HepG2 (cell line): Measurements from ENCODE around the gene TBX6. TPM values are rescaled to one million over a fixed set of nuclear protein-coding genes. Genes with fewer than 3 reads are reported as not detected.

ENCODE experiments used
- ATAC-seq: fragments of 200-7000 bp; cut with Tn5 transposase; 3 replicates; pipeline ENCODE4 v1.9.1; 2020; ENCODE audit warnings: mild to moderate bottlenecking, moderate library complexity
- BruUV-seq: library from RNA; stranded (reverse); fragments of 400-500 nt; replicated peaks from 2 replicates; lab custom pipeline; 2021; lab: Mats Ljungman, UMichigan
- CTCF ChIA-PET: fragments of 300-600 bp; formaldehyde crosslinking; extraction: SDS; loops from one replicate; lab custom pipeline; 2021; ENCODE audit warnings: low total read pairs, inconsistent platforms, low intra/inter-chr PET ratio; lab: Yijun Ruan, JAX
- POLR2A ChIA-PET: fragments of 350-600 bp; sonication (Branson Sonifier 250); formaldehyde crosslinking; loops from one replicate; lab custom pipeline; 2020; ENCODE audit warnings: antibody characterized with exemption, inconsistent platforms; lab: Yijun Ruan, JAX
- DNase-seq: peaks from one replicate; pipeline ENCODE4 v3.0.0-alpha.2; 2015; ENCODE audit warnings: low spot score
- FAIRE-seq: peaks from 3 replicates; lab custom pipeline; 2011; peaks lifted over from hg19 to GRCh38; lab: Jason Lieb, UNC
- H2AFZ ChIP-seq: one replicate; pipeline ENCODE4 v1.6.1; 2011; ENCODE audit warnings: low read length, inconsistent platforms
- H3K27ac ChIP-seq: fragments of 300-600 bp; 3 replicates; pipeline ENCODE4 v1.8.0; 2011; ENCODE audit warnings: mixed run types, mild to moderate bottlenecking, mixed read lengths, low read length, inconsistent platforms; ENCODE audit not compliant: insufficient read depth; ENCODE audit errors: extremely low read length
- H3K27me3 ChIP-seq, 2 experiments: fragments of 200-600 bp in 1 of 2; 2 replicates in 1 of 2; 3 replicates in 1 of 2; pipeline versions ENCODE4 v1.6.0 to v1.8.0; 2011; ENCODE audit warnings: low read length in 2 of 2, mild to moderate bottlenecking in 2 of 2, moderate library complexity in 2 of 2, inconsistent platforms in 1 of 2; ENCODE audit not compliant: insufficient read depth in 2 of 2, control insufficient read depth in 1 of 2
- H3K36me3 ChIP-seq, 2 experiments: fragments of 200-600 bp in 1 of 2; replicated peaks in 1 of 2; 2 replicates in 1 of 2; 3 replicates in 1 of 2; pipeline versions ENCODE4 v1.5.1 to v1.8.0; 2011; ENCODE audit warnings: low read length in 2 of 2, inconsistent platforms in 1 of 2; ENCODE audit not compliant: insufficient read depth in 2 of 2, control insufficient read depth in 1 of 2
- H3K4me1 ChIP-seq: 2 replicates; pipeline ENCODE4 v1.5.1; 2012; ENCODE audit warnings: low read length, inconsistent platforms; ENCODE audit not compliant: insufficient read depth
- H3K4me2 ChIP-seq: 2 replicates; pipeline ENCODE4 v1.6.0; 2011; ENCODE audit warnings: low read depth, low read length, inconsistent platforms
- H3K4me3 ChIP-seq, 3 experiments: fragments of 200-600 bp in 1 of 3; sonication (generic), shearing (Covaris generic) in 1 of 3; replicated peaks in 1 of 3; 2 replicates each; pipeline ENCODE4 v1.5.1; 2011 to 2016; ENCODE audit warnings: low read length in 3 of 3, inconsistent platforms in 2 of 3, low read depth in 2 of 3, mild to moderate bottlenecking in 2 of 3, control low read depth in 1 of 3, mixed read lengths in 1 of 3; ENCODE audit not compliant: insufficient read depth in 1 of 3
- H3K79me2 ChIP-seq: one replicate; pipeline ENCODE4 v1.6.1; 2011; ENCODE audit warnings: low read length, inconsistent platforms; ENCODE audit not compliant: insufficient read depth
- H3K9ac ChIP-seq: 2 replicates; pipeline ENCODE4 v1.6.0; 2011; ENCODE audit warnings: mild to moderate bottlenecking, low read depth, low read length, inconsistent platforms; ENCODE audit not compliant: insufficient read depth
- H3K9me3 ChIP-seq: 2 replicates; pipeline ENCODE4 v1.5.1; 2012; ENCODE audit warnings: mild to moderate bottlenecking, low read length
- H4K20me1 ChIP-seq: 2 replicates; pipeline ENCODE4 v1.6.0; 2011; ENCODE audit warnings: inconsistent platforms, mild to moderate bottlenecking, low read length, moderate library complexity; ENCODE audit not compliant: insufficient read depth
- AFF4 ChIP-seq: sonication (generic); formaldehyde crosslinking; IDR thresholded peaks from 2 replicates; pipeline ENCODE4 v1.4.0; 2020; ENCODE audit warnings: missing genetic modification reagents
- MXI1 ChIP-seq: IDR thresholded peaks from 3 replicates; pipeline ENCODE4 v1.6.1; 2012; ENCODE audit warnings: low read depth, low read length, inconsistent platforms, borderline replicate concordance
- WGBS: methylation state at CpG from one replicate; pipeline ENCODE4 v1.1.6; 2017; ENCODE audit warnings: low lambda C conversion rate; 5-methylcytosine and 5-hydroxymethylcytosine counted together
- in situ Hi-C: cut with HindIII; loops from 2 replicates; pipeline ENCODE4 v1.10.0; 2017; ENCODE audit warnings: low pct_unique_long_range_greater_than_20kb; ENCODE audit not compliant: extremely low pct_ligation_motif_present
- intact Hi-C: fragments of 100-400 bp; cut with micrococcal nuclease; formaldehyde crosslinking; loops from one replicate; pipeline ENCODE4 v1.10.0; 2022; ENCODE audit not compliant: unreplicated experiment
- polyA plus RNA-seq, 8 experiments: library from polyadenylated mRNA; depleted of rRNA in 3 of 8; stranded (reverse) in 7 of 8; unstranded in 1 of 8; fragments of >200 nt; fragmentation: Illumina TruSeq in 4 of 8; extraction: Trizol in 4 of 8; gene quantifications; 2 replicates each; pipeline versions ENCODE4 v1.2.1 to v1.2.3, GENCODE V29; 2011 to 2016; ENCODE audit warnings: low read depth in 4 of 8, missing spikeins in 1 of 8, mixed read lengths in 1 of 8; ENCODE audit not compliant: insufficient read depth in 1 of 8
- total RNA-seq, 5 experiments: library from RNA; depleted of rRNA; stranded (reverse); fragments of >200 nt; fragmentation: Illumina TruSeq; extraction: Trizol; gene quantifications; 2 replicates each; pipeline ENCODE4 v1.2.3, GENCODE V29; 2016; ENCODE audit warnings: low read depth in 1 of 5

Gene TBX6
- total and polyA plus RNA-seq, 2 of the 13 experiments (the other 11 are each of a cell fraction or from before 2014, with no cell fraction given), result 0.24 to 0.42 TPM

- FAIRE-seq, result no peak
- POLR2A ChIA-PET, result no interaction called here
- no peak overlapping the region for H3K9ac ChIP-seq
These were observed 30.7 kb downstream of the TBX6 start for GRCh38 chr16:30060836-30061554.

More at GRCh38 chr16:30060836-30061554, 30.7 kb downstream of the TBX6 start:
- Histone ChIP-seq H3K27me3 (no peaks in the 10 kb centered on the region; a peak in 1 of 5 replicates), H3K9me3 (no peaks in the 10 kb centered on the region)
- DNase-seq, result no peak
- TF ChIP-seq MXI1, result 0 out of 3 replicates have a peak, but pooled peaks have one; percentile 13
- TF ChIP-seq AFF4 (CRISPR knock-in tag), result no peak
- TF ChIP-seq, all 625 proteins: peak for 1
- Histone ChIP-seq H3K79me2 (peaks cover 23% of the 10 kb centered on the region), H3K4me3 (no peak overlapping the region), H4K20me1 (peaks cover 4% of the 10 kb centered on the region; the same call in 1 of the 2 replicates), H3K4me2 (no peak overlapping the region), H3K27ac (peak overlapping the region; percentile 12), H2AFZ (no peak overlapping the region), H3K36me3 (peaks cover under 1% of the 10 kb centered on the region in 2 experiments; a peak in 1 of 5 replicates), H3K4me1 (peaks cover 11% of the 10 kb centered on the region)
- 93% methylated on average over 2 of the region's 2 CpGs for WGBS
- BruUV-seq, result no TSS peak
- CTCF ChIA-PET, result no interaction called here
- intact Hi-C loops, result no loop called here
- in situ Hi-C loops, result no loop called here
- no peak for ATAC-seq
